H1 (cell line): Measurements from ENCODE around the gene LYPD6. TPM values are rescaled to one million over a fixed set of nuclear protein-coding genes. Genes with fewer than 3 reads are reported as not detected.

Experiments
- polyA plus RNA-seq, 7 experiments: library from polyadenylated mRNA; depleted of rRNA in 3 of 7; stranded (reverse) in 5 of 7; unstranded in 2 of 7; fragments of >200 nt in 5 of 7; fragments of 200-250 nt in 2 of 7; gene quantifications; 1 replicate in 5 of 7; 2 replicates in 1 of 7; 4 replicates in 1 of 7; pipeline versions ENCODE4 v1.2.1 to v1.2.3, GENCODE V29; 2011 to 2013; ENCODE audit warnings: missing spikeins in 2 of 7, mixed read lengths in 2 of 7
- total RNA-seq: library from RNA; stranded (reverse); fragmentation: NEBNext Ultra II Directional; extraction: Animal tissue kit (Norgen Biotek cat#: 25700); gene quantifications from 2 replicates; pipeline ENCODE4 v1.2.1, GENCODE V29; 2021
- TF ChIP-seq, protein P1 (sequence below): fragments of 300-600 bp; sonication (generic); IDR thresholded peaks from 2 replicates; pipeline ENCODE4 v1.7.1; 2012; ENCODE audit warnings: low read length, moderate library complexity, mild to moderate bottlenecking, inconsistent platforms; ENCODE audit not compliant: insufficient replicate concordance
- TF ChIP-seq, protein P2 (sequence below): IDR thresholded peaks from 2 replicates; pipeline ENCODE4 v1.6.1; 2012; ENCODE audit warnings: low read length, inconsistent platforms

The LYPD6 gene
- total and polyA plus RNA-seq, 2 of the 8 experiments (the other 6 are each of a cell fraction or from before 2014, with no cell fraction given) = 5.6 to 8.9 TPM

DNA sequence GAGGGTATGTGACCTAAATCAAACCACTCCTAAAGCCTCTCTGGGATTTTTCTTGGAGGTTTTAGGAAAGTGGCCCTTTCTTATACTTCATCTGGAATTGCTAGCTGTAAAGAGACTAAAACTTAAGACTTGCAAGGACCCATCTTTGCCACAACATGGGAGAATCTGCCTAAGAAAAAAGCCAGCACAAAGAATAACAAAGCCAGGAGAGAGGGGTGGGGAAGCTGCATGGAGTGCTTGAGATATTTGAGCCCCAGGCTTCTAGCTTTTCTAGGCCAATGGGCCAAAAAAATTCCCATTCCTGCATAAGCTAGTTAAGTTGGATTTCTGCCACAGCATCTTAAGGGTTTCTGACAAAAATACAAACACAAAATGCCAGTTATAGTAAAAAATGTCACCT lies 38.5 kb upstream of the LYPD6 start (continued):
- TF ChIP-seq, protein P1, sequence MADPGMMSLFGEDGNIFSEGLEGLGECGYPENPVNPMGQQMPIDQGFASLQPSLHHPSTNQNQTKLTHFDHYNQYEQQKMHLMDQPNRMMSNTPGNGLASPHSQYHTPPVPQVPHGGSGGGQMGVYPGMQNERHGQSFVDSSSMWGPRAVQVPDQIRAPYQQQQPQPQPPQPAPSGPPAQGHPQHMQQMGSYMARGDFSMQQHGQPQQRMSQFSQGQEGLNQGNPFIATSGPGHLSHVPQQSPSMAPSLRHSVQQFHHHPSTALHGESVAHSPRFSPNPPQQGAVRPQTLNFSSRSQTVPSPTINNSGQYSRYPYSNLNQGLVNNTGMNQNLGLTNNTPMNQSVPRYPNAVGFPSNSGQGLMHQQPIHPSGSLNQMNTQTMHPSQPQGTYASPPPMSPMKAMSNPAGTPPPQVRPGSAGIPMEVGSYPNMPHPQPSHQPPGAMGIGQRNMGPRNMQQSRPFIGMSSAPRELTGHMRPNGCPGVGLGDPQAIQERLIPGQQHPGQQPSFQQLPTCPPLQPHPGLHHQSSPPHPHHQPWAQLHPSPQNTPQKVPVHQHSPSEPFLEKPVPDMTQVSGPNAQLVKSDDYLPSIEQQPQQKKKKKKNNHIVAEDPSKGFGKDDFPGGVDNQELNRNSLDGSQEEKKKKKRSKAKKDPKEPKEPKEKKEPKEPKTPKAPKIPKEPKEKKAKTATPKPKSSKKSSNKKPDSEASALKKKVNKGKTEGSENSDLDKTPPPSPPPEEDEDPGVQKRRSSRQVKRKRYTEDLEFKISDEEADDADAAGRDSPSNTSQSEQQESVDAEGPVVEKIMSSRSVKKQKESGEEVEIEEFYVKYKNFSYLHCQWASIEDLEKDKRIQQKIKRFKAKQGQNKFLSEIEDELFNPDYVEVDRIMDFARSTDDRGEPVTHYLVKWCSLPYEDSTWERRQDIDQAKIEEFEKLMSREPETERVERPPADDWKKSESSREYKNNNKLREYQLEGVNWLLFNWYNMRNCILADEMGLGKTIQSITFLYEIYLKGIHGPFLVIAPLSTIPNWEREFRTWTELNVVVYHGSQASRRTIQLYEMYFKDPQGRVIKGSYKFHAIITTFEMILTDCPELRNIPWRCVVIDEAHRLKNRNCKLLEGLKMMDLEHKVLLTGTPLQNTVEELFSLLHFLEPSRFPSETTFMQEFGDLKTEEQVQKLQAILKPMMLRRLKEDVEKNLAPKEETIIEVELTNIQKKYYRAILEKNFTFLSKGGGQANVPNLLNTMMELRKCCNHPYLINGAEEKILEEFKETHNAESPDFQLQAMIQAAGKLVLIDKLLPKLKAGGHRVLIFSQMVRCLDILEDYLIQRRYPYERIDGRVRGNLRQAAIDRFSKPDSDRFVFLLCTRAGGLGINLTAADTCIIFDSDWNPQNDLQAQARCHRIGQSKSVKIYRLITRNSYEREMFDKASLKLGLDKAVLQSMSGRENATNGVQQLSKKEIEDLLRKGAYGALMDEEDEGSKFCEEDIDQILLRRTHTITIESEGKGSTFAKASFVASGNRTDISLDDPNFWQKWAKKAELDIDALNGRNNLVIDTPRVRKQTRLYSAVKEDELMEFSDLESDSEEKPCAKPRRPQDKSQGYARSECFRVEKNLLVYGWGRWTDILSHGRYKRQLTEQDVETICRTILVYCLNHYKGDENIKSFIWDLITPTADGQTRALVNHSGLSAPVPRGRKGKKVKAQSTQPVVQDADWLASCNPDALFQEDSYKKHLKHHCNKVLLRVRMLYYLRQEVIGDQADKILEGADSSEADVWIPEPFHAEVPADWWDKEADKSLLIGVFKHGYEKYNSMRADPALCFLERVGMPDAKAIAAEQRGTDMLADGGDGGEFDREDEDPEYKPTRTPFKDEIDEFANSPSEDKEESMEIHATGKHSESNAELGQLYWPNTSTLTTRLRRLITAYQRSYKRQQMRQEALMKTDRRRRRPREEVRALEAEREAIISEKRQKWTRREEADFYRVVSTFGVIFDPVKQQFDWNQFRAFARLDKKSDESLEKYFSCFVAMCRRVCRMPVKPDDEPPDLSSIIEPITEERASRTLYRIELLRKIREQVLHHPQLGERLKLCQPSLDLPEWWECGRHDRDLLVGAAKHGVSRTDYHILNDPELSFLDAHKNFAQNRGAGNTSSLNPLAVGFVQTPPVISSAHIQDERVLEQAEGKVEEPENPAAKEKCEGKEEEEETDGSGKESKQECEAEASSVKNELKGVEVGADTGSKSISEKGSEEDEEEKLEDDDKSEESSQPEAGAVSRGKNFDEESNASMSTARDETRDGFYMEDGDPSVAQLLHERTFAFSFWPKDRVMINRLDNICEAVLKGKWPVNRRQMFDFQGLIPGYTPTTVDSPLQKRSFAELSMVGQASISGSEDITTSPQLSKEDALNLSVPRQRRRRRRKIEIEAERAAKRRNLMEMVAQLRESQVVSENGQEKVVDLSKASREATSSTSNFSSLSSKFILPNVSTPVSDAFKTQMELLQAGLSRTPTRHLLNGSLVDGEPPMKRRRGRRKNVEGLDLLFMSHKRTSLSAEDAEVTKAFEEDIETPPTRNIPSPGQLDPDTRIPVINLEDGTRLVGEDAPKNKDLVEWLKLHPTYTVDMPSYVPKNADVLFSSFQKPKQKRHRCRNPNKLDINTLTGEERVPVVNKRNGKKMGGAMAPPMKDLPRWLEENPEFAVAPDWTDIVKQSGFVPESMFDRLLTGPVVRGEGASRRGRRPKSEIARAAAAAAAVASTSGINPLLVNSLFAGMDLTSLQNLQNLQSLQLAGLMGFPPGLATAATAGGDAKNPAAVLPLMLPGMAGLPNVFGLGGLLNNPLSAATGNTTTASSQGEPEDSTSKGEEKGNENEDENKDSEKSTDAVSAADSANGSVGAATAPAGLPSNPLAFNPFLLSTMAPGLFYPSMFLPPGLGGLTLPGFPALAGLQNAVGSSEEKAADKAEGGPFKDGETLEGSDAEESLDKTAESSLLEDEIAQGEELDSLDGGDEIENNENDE = peak; percentile 45
- TF ChIP-seq, protein P2, sequence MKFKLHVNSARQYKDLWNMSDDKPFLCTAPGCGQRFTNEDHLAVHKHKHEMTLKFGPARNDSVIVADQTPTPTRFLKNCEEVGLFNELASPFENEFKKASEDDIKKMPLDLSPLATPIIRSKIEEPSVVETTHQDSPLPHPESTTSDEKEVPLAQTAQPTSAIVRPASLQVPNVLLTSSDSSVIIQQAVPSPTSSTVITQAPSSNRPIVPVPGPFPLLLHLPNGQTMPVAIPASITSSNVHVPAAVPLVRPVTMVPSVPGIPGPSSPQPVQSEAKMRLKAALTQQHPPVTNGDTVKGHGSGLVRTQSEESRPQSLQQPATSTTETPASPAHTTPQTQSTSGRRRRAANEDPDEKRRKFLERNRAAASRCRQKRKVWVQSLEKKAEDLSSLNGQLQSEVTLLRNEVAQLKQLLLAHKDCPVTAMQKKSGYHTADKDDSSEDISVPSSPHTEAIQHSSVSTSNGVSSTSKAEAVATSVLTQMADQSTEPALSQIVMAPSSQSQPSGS = no peak
